Measurements from ENCODE around the gene EEF1AKMT2.

DNA sequence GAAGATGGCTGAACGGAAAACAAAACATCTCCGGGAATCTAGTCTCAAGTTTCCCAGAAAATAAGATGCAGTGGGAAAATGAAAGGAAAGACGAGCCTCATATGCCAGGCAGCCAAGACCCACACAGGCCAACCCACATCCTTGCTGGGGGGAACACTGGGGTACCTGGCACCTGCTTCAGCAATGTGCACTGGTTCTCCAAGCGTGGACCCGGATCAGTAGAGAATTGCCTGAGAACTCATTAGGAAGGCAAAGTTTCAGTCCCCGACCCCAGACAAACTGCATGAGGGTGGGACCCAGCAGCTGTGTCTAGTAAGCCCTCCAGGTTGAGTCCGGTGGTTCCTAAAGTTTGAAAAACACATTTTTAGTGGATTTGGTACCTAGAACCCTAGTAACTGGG is 65.9 kb downstream of the EEF1AKMT2 start:
- TF ChIP-seq ARNT (IDR thresholded peaks at IDR 0.05) (no peak), PKNOX1 (IDR thresholded peaks at IDR 0.05) (no peak), SUZ12 (IDR thresholded peaks at IDR 0.05) (no peak), LEF1 (IDR thresholded peaks at IDR 0.05; ENCODE audit: borderline replicate concordance) (no peak)

Data from HEK293T (cell line).